Measurements from ENCODE around the gene SPEM3. TPM values are rescaled to one million over a fixed set of nuclear protein-coding genes. Genes with fewer than 3 reads are reported as not detected.
"Not testable (repeated sequence)": the region's sequence is repeated elsewhere in the genome, so short reads cannot be mapped to it uniquely, and the experiment has no call there.

Gene SPEM3
- total RNA-seq, 2 experiments from 2014 or later = not detected

DNA sequence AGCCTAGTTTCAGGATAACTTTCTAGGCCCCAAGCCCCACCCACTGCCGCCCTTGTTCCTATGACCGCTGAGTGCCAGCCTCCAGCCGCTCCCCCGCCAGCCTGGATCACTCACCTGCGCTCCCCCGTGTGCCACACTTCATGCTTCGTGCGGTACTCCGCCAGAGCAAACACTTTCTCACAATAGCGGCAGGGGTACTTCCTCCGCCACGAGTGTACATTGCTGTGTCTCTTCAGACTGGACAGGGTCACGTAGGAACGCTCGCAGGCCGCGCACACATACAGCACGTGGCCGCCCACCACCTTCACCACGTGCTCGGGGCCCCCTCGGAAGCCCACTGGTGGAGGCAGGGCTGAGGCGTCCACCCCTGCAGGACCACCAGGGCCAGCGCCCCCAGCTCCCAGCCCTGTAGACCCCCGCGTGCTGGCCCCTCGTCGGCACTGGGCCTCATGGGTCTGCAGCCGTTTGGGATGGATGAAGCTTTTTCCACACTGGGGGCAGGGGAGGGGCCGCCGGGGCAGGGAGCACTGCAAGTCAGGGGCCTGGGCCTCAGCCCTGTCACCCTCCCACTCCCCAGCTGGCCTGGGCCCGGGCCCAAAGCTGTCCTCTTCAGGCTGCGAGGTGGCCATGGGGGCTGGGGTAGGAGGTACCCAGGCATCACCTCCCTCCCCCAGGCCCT lies 37.1 kb downstream of the SPEM3 start:
- no peak overlapping the region for H3K27ac Mint-ChIP-seq
- CTCF ChIA-PET = interaction anchor here (2.6 kb wide), 1 partner anchor 11 kb away, joined by 13 read pairs; no protein-coding TSS in a partner anchor
- H3K36me3 Mint-ChIP-seq (ENCODE audit: low read depth) = peaks cover 21% of the 10 kb centered on the region
- H3K4me1 Mint-ChIP-seq = peaks cover 16% of the 10 kb centered on the region
- H3K4me3 Mint-ChIP-seq = no peak overlapping the region
- POLR2A ChIA-PET = no interaction called here
- no peaks in the 10 kb centered on the region for H3K9me3 Mint-ChIP-seq
- no peaks in the 10 kb centered on the region for H3K27me3 Mint-ChIP-seq
- no peak for DNase-seq

DNA sequence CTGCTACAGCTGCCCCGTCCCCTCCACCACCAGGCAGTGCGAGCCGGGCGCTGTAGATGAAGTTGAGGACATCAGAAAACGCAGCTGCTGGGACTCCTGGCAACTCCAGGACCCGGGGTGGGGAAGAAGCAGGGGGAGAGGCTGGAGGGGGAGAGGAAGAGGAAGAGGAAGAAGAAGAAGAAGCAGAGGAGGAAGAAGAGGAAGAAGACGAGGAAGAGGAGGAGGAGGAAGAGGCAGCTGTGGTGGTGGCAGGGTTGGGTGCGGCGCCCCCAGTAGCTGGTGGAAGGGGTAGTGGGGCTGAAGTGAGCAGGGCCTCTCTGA lies 37.6 kb downstream of the SPEM3 start:
- peaks cover 17% of the 10 kb centered on the region for H3K4me1 Mint-ChIP-seq
- CTCF ChIA-PET = no interaction called here

DNA sequence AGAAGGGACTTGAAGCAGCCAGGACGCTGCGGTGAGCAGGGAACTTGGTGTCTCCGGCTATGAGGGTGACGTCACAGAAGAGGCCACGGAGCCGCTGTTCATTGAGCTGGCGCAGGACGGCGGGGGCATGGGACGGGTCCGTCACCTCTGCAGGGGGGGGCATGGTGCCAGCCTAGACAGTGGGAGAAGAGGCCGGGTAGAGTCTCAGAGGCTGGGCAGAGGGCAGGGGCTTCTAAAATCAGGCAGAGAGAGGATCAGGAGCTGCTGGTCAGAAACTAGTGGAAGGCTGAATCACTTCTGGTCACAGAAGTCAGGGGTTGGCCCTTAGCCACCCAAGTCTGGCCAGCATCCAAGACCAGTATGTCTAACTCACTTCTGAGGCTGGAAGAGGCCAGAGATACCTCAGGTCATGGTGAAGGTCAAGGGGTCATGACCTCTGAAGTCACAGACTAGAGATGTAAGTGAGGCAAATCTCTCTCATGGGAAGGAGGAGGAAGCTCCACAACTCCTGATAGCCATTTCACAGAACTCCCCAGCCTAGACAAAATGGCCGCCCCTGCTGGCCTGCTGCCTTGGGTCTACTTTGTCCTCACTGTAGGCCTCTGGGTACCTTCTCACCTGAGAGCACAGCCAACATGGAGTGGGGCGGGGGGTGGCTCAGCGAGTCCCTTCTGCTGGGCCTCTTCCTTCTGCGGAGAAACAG lies 38.1 kb downstream of the SPEM3 start:
- Mint-ChIP-seq H3K4me1 (peaks cover 21% of the 10 kb centered on the region), H3K27ac (peak overlapping the region; percentile 54), H3K4me3 (no peak overlapping the region), H3K27me3 (no peaks in the 10 kb centered on the region), H3K36me3 (ENCODE audit: low read depth) (peaks cover 13% of the 10 kb centered on the region), H3K9me3 (no peaks in the 10 kb centered on the region)
- DNase-seq = no peak
- POLR2A ChIA-PET = no interaction called here
- CTCF ChIA-PET = interaction anchor here (0.5 kb wide), 1 partner anchor 85 kb away, joined by 4 read pairs; no protein-coding TSS in a partner anchor

More for the DNA sequence above, 37.6 kb downstream of the SPEM3 start:
- H3K9me3 Mint-ChIP-seq = no peaks in the 10 kb centered on the region
- no peak overlapping the region for H3K4me3 Mint-ChIP-seq
- no peak for DNase-seq
- POLR2A ChIA-PET = no interaction called here
- H3K36me3 Mint-ChIP-seq (ENCODE audit: low read depth) = peaks cover 16% of the 10 kb centered on the region
- no peaks in the 10 kb centered on the region for H3K27me3 Mint-ChIP-seq
- H3K27ac Mint-ChIP-seq = no peak overlapping the region

DNA sequence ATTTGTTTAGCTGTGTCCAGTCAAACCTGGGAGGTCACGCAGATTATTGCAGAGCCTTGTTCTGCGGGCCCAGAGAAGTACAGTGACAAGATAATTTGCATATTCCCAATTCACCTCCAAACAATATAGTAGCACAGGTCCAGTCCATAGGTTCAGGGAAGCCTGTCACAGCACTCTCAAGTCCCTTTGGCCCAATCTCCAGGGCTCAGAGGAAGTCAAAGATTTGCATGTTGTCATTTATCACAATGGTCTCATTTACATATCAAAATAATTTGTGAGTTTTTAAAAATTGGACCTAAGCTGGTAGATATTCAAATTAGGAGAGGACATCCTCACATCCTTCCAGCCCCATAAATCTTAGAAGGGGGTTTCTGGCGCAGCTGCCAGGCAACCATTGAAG lies 38.8 kb downstream of the SPEM3 start:
- no peak overlapping the region for H3K4me3 Mint-ChIP-seq
- no peak for DNase-seq
- H3K36me3 Mint-ChIP-seq (ENCODE audit: low read depth) = peaks cover 13% of the 10 kb centered on the region
- POLR2A ChIA-PET = no interaction called here
- H3K4me1 Mint-ChIP-seq = peaks cover 24% of the 10 kb centered on the region
- peak overlapping the region; percentile 13 for H3K27ac Mint-ChIP-seq
- no peaks in the 10 kb centered on the region for H3K27me3 Mint-ChIP-seq
- H3K9me3 Mint-ChIP-seq = no peaks in the 10 kb centered on the region
- CTCF ChIA-PET = interaction anchor here (0.5 kb wide), 1 partner anchor 86 kb away, joined by 4 read pairs; no protein-coding TSS in a partner anchor

DNA sequence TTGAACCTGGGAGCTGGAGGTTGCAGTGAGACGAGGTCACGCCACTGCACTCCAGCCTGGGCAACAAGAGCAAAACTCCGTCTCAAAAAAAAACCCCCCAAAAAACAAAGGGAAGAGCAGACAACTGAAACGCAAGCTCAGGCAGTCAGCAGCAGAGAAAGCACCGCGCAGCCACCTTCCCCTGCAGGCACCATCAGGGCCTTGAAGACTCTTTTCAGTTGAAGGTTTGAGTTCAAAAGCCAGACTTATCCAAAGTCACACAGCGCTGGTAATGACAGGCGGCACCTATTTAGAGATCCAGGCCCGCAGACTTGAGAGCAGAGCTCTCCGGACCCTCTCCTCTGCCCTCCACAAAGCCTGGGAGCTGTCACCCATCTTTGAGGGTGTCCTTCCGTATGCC lies 39.6 kb downstream of the SPEM3 start:
- no peak for DNase-seq
- Mint-ChIP-seq H3K9me3 (no peaks in the 10 kb centered on the region), H3K4me1 (peaks cover 28% of the 10 kb centered on the region), H3K4me3 (no peak overlapping the region), H3K27ac (no peak overlapping the region), H3K36me3 (ENCODE audit: low read depth) (peaks cover 11% of the 10 kb centered on the region), H3K27me3 (no peaks in the 10 kb centered on the region)
- POLR2A ChIA-PET = no interaction called here
- CTCF ChIA-PET = interaction anchor here (0.6 to 1.1 kb wide), 2 partner anchors 93 to 107 kb away, joined by 3 read pairs; no protein-coding TSS in a partner anchor

DNA sequence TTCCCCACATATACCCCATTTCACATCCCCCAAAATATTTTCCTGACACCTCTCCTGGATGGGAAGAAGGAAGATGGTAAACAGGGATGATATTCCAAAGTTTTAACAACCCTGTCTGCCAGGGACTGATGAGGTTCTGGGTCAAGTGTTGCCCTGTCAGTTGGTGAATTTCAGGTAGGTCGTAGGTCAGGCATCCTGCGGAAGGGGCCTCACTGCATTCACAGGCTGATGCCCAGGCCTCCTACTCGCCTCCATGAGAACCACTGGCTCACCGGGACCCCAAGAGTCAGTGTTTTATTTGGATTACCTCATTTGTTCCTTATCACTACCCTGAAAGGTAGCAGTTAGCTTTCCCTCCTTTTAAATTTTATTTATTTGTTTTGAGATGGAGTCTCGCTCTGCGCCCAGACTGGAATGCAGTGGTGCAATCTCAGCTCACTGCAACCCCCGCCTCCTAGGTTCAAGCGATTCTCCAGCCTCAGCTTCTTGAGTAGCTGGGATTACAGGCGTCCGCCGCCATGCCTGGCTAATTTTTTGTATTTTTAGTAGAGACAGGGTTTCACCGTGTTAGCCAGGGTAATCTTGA lies 40.2 kb downstream of the SPEM3 start:
- Mint-ChIP-seq H3K4me3 (no peak overlapping the region), H3K9me3 (no peaks in the 10 kb centered on the region), H3K27ac (no peak overlapping the region), H3K27me3 (no peaks in the 10 kb centered on the region), H3K36me3 (ENCODE audit: low read depth) (peaks cover 7% of the 10 kb centered on the region), H3K4me1 (peaks cover 31% of the 10 kb centered on the region)
- DNase-seq = no peak
- POLR2A ChIA-PET = no interaction called here
- CTCF ChIA-PET = interaction anchor here (0.6 to 1.1 kb wide), 2 partner anchors 92 to 108 kb away, joined by 3 read pairs; no protein-coding TSS in a partner anchor

DNA sequence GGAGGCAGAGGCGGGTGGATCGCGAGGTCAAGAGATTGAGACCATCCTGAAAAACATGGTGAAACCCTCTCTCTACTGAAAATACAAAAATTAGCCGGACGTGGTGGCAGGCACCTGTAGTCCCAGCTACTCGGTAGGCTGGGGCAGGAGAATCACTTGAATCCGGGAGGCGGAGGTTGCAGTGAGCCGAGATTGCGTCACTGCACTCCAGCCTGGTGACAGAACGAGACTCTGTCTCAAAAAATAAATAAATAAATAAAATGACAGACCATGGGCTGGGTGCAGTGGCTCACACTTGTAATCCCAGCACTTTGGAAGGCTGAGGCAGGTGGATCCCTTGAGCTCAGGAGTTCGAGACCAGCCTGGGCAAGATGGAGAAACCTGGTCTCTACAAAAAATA lies 41.2 kb downstream of the SPEM3 start:
- H3K27me3 Mint-ChIP-seq; H3K4me3 Mint-ChIP-seq; H3K36me3 Mint-ChIP-seq (ENCODE audit: low read depth); DNase-seq; H3K27ac Mint-ChIP-seq; POLR2A ChIA-PET; H3K9me3 Mint-ChIP-seq: not testable (repeated sequence)
- peaks cover 31% of the 10 kb centered on the region for H3K4me1 Mint-ChIP-seq
- CTCF ChIA-PET = interaction anchor here (0.8 to 2.0 kb wide), 3 partner anchors 9 to 33 kb away, joined by 3 to 7 read pairs (median 3); no protein-coding TSS in a partner anchor

DNA sequence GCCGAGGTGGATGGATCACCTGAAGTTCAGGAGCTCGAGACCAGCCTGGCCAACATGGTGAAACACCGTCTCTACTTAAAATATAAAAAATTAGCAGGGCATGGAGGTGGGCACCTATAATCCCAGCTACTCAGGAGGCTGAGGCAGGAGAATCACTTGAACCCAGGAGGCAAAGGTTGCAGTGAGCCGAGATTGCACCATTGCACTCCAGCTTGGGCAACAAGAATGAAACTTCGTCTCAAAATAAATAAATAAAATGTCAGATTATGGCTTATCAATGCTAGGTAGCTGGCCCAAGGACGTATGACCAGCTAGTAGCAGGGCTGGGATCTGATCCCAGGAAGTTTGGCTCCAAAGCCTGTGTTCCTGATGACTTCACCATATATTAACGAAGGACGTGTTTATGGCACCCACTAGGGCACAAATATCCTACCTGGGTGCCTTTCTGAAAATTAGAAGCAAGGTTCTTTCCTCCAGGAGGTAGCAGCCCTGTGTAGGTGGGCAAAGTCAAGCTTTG lies 41.9 kb downstream of the SPEM3 start:
- H3K27ac Mint-ChIP-seq; H3K27me3 Mint-ChIP-seq; DNase-seq; H3K9me3 Mint-ChIP-seq; H3K36me3 Mint-ChIP-seq (ENCODE audit: low read depth); POLR2A ChIA-PET; H3K4me3 Mint-ChIP-seq: not testable (repeated sequence)
- CTCF ChIA-PET = interaction anchor here (0.5 to 2.0 kb wide), 4 partner anchors 9 to 57 kb away, joined by 3 to 7 read pairs (median 4); no protein-coding TSS in a partner anchor
- peaks cover 34% of the 10 kb centered on the region for H3K4me1 Mint-ChIP-seq

DNA sequence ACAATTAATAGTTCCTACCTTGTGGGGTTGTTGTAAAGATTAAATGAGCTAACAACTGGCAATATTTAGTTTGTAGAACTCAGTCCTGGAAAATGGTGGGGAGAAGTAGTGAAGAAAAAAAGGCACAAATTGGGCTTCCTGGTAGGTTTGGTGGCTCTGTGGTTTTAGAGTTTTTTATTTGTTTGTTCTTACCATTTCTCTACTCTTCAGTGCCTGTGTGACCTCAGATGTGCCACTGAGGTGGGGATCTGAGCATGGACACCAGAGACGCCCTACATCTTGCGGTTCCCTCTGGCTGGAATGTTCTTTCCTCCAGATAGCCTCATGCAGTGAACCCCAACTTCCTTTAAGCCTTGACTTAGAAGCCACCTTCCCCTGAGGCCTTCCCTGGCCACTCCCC lies 43.1 kb downstream of the SPEM3 start:
- POLR2A ChIA-PET = no interaction called here
- CTCF ChIA-PET = interaction anchor here (2.0 kb wide), 1 partner anchor 35 kb away, joined by 7 read pairs; no protein-coding TSS in a partner anchor
- Mint-ChIP-seq H3K4me3 (no peak overlapping the region), H3K4me1 (peaks cover 44% of the 10 kb centered on the region), H3K27me3 (no peaks in the 10 kb centered on the region), H3K9me3 (no peaks in the 10 kb centered on the region), H3K36me3 (ENCODE audit: low read depth) (peaks cover 5% of the 10 kb centered on the region), H3K27ac (no peak overlapping the region)
- no peak for DNase-seq

DNA sequence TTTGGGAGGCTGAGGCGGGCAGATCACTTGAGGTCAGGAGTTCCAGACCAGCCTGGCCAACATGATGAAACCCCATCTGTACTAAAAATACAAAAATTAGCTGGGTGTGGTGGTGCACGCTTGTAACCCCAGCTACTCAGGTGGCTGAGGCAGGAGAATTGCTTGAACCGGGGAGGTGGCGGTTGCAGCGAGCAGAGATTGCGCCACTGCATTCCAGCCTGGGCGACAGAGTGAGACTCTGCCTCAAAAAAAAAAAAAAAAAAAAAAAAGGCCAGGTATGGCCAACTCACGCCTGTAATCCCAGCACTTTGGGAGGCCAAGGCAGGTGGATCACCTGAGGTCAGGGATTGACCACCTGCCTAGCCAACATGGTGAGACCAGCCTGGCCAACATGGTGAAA lies 46.1 kb downstream of the SPEM3 start:
- H3K36me3 Mint-ChIP-seq (ENCODE audit: low read depth); CTCF ChIA-PET; H3K9me3 Mint-ChIP-seq; POLR2A ChIA-PET; H3K4me3 Mint-ChIP-seq; H3K27me3 Mint-ChIP-seq; DNase-seq: not testable (repeated sequence)
- H3K4me1 Mint-ChIP-seq = peaks cover 53% of the 10 kb centered on the region
- peak overlapping the region; percentile 50 for H3K27ac Mint-ChIP-seq

DNA sequence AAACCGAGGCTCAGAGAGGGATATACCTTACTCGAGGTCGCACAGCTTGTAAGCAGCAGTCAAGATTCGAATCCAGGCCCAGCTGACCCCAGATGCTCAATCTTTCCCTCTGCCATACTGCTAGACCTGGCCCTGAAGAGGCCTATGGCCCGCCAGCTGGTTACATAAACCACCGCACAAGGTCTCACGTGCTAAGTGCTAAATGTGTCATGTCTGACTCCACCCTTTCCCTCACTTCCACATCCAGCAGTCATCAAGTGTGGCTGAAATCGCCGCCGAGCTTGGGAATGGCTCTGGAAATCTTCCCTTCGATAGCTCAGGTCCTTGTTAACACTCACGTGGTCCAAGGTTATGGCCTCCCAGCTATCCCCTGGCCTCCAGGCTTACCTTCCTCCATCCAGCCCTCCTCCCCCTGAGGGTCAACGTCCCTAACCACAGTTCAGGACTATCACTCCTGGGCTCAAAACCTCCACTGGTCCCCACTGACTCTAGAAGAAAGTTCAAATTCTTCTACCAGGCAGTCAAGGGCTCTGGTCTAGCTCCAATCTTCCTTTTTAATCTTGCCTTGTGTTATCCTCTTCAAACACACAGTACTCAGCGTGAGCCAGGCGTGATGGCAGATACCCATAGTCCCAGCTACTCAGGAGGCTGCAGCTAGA lies 47.2 kb downstream of the SPEM3 start:
- H3K4me1 Mint-ChIP-seq = peaks cover 61% of the 10 kb centered on the region
- peak overlapping the region; percentile 10 for H3K27ac Mint-ChIP-seq
- H3K4me3 Mint-ChIP-seq = no peak overlapping the region
- H3K27me3 Mint-ChIP-seq = no peaks in the 10 kb centered on the region
- peaks cover 8% of the 10 kb centered on the region for H3K36me3 Mint-ChIP-seq (ENCODE audit: low read depth)
- POLR2A ChIA-PET = no interaction called here
- H3K9me3 Mint-ChIP-seq = no peaks in the 10 kb centered on the region
- no peak for DNase-seq
- CTCF ChIA-PET = interaction anchor here (0.9 to 2.9 kb wide), 3 partner anchors 11 to 39 kb away, joined by 4 to 13 read pairs (median 4); no protein-coding TSS in a partner anchor

DNA sequence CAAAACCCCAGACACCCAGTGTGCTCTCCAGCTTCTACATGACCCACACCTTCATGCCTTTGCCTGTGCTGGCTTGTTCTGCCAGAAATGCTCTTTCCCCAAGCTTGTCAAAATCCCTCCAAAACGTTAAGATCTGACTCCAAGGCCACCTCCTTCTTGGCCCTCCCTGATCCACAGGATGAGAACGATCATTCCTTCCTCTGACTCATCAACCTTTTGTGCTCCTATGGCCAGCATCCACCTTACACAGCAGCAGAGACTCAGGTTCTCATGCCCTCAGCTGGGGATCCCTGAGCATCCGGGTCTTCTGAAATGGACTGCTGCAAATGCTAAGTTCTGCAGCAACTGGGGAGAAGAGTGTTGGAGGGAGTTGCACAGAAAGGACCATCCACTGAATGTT lies 47.8 kb downstream of the SPEM3 start:
- H3K27ac Mint-ChIP-seq = peak overlapping the region; percentile 10
- H3K36me3 Mint-ChIP-seq (ENCODE audit: low read depth) = peaks cover 8% of the 10 kb centered on the region
- ChIA-PET CTCF (interaction anchor here (0.9 to 2.9 kb wide), 3 partner anchors 12 to 84 kb away, joined by 4 to 13 read pairs (median 6); no protein-coding TSS in a partner anchor), POLR2A (interaction anchor here (0.6 kb wide), 1 partner anchor 147 kb away, joined by 3 read pairs; no protein-coding TSS in a partner anchor)
- peaks cover 62% of the 10 kb centered on the region for H3K4me1 Mint-ChIP-seq
- DNase-seq = no peak
- no peak overlapping the region for H3K4me3 Mint-ChIP-seq
- H3K9me3 Mint-ChIP-seq = no peaks in the 10 kb centered on the region
- no peaks in the 10 kb centered on the region for H3K27me3 Mint-ChIP-seq

All from activated CD4-positive, alpha-beta T cell treated with anti-CD3 and anti-CD28 coated beads, Interleukin-2, amount 10 ng/mL, durations not matched to agents 7 days and 5 days (primary cell).